ENCODE measurements around the gene GPN2.
"Not testable (repeated sequence)": the region's sequence is repeated elsewhere in the genome, so short reads cannot be mapped to it uniquely, and the experiment has no call there.

The GPN2 gene

GRCh38 chr1:26857473-26858060 is 32.5 kb downstream of the GPN2 start:
- DNase-seq: no peak

- no peak for DNase-seq
These were observed 33.2 kb downstream of the GPN2 start for GRCh38 chr1:26856604-26857469.

- no peak for DNase-seq
These were observed 33.9 kb downstream of the GPN2 start for GRCh38 chr1:26856181-26856580.

- no peak for DNase-seq
These were observed 34.4 kb downstream of the GPN2 start for GRCh38 chr1:26855636-26856035.

GRCh38 chr1:26854906-26855305 is 35.2 kb downstream of the GPN2 start:
- no peak for DNase-seq

GRCh38 chr1:26853600-26853999 is 36.5 kb downstream of the GPN2 start:
- no peak for DNase-seq

DNA sequence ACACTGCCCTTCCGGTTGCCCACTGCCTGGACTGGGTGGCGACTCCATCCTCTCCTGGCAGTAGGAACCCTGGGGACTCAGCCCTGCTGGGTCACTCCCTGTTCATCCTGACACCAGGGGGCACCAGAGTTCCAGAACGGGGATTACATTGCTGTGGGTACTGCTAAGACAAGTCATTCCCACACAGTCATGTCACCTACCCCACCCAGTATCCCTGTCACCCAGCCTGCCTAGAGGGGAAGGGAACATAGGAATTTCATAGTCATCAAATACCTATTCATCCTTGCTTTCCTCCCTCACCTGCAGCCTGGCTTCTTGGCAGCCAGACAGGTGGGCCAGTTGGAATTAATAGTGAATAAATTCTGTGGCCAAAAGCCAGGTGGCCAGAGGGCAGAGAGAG is 36.9 kb downstream of the GPN2 start:
- DNase-seq: peak; percentile 74

DNA sequence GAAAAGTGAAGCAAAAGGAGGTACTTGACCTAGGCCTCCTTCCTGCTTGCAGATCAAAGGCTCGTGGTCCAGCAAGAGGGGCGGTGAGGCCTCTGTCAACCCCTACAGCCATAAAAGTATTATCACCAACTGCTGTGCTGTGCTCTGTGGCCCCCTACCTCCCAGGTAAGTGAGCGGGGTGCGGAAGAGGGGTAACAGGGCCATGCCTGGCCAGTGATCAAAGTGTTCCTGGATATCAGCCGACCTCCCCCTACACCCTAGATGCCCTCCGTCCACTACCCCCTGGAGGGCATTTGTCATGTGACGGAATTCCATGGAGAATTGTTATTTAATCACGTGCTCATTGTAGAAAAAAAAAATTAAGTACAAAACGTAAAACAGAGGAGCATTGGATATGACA is 37.4 kb downstream of the GPN2 start:
- DNase-seq: no peak

DNA sequence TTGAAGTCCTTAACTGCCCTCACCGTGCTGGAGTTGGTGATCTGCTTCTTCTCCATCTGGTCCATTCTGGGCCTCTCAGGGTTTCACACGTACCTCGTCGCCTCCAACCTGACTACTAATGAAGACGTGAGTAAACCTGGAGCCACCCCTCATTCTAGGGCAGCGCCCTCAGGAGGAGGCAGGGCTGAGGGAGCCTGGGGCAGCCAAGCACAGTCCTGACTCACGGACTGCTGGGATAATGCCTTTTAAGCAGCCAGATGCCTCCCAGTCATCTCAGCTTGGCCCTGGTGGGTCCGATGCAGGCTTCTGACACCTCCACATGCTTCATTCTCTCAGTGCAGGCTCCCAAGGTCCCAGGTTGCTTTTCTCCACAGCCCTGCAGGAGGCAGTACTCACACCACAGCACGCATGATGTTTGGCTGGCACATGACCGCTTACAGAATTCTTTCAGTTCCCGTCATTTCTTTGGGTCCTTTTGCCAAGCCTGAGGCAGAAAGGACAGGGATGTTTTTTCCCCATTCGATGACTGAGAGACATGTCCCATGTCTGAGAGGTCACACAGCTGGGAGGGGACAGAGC is 38.9 kb downstream of the GPN2 start:
- no peak for DNase-seq

GRCh38 chr1:26848941-26849774 is 40.9 kb downstream of the GPN2 start:
- no peak for DNase-seq

DNA sequence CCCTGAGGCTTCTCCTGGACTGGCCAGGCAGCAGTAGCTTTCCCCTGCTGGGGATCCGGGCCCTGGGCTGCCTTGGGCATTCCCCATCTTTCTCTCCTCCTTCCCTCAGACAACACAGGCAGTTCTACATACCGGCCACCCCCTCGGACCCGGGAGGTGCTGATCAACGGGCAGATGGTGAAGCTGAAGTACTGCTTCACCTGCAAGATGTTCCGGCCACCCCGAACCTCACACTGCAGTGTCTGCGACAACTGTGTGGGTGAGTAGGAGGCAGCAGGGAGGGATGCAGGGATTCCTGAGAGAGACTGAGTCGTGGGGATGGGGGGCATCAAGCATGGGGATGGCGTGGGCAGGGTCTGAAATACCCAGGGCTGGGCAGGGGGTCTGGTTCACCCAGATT is 41.6 kb downstream of the GPN2 start:
- no peak for DNase-seq

GRCh38 chr1:26847826-26848225 is 42.3 kb downstream of the GPN2 start:
- DNase-seq: not testable (repeated sequence)

DNA sequence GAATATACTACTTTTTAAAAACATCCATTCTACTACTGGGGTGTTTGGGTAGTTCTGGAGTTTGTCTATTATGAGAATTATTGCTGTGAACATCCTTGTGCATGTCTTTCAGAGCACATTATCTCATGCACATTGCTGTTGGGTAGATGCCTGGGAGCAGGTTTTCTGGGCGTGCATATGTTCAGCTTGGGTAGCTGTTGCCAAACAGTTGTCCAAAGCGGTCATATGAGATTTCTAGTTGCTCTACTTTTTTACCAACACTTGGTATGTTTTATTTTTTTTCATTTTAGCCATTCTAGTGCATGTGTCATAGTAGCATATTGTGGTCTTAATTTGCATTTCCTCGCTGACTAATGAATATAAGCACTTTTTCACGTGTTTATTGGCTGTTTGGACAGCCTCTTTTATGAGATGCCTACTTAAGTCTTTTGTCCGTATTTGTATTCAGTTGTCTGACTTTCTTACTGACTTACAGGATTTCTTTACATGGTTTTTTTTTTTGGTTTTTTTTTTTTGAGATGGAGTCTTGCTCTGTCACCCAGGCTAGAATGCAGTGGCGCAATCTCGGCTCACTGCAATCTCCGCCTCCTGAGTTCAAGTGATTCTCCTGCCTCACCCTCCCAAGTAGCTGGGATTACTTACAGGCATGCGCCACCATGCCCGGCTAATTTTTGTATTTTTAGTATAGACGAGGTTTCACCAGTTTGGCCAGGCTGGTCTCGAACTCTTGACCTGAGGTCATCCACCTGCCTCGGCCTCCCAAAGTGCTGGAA is 45.5 kb downstream of the GPN2 start:
- DNase-seq: no peak

DNA sequence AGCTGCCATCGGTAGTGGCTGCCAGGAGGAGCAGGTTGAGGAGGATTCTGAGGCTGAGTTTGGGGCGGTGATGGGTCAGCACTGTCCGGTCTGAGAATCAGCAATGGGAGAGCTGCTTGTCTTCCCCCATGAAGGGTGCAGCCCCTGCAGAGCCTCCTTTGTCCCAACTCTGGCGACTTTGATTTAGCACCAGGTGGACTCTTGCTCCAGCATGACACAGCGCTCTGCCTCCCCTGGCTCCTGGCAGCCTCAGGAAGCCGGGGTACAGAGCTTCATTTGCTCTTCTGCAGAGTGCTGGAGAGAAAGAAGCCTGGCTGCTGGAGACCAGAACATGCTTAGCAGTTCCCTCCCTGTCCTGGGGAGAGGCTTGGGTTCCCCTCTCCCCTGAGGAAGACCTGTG is 50.3 kb downstream of the GPN2 start:
- no peak for DNase-seq

- DNase-seq: no peak
These were observed 50.8 kb downstream of the GPN2 start for GRCh38 chr1:26839339-26839722.

GRCh38 chr1:26838474-26839338 is 51.4 kb downstream of the GPN2 start:
- no peak for DNase-seq

DNA sequence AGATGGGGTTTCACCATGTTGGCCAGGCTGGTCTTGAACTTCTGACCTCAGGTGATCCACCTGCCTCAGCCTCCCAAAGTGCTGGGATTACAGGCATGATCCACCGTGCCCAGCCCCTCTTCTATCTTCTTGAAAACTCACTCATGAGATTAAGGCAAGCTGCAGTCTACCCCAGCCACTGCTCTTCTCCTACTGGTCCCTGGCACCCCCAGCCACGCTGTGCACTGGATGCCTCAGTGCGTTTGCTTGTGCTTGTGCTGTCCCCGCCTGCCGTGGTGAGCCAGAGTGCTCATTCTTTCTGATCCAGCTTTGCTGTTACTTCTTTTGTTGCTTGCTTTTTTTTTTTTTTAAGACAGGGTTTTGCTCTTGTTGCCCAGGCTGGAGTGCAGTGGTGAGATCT is 52.4 kb downstream of the GPN2 start:
- DNase-seq: not testable (repeated sequence)

DNA sequence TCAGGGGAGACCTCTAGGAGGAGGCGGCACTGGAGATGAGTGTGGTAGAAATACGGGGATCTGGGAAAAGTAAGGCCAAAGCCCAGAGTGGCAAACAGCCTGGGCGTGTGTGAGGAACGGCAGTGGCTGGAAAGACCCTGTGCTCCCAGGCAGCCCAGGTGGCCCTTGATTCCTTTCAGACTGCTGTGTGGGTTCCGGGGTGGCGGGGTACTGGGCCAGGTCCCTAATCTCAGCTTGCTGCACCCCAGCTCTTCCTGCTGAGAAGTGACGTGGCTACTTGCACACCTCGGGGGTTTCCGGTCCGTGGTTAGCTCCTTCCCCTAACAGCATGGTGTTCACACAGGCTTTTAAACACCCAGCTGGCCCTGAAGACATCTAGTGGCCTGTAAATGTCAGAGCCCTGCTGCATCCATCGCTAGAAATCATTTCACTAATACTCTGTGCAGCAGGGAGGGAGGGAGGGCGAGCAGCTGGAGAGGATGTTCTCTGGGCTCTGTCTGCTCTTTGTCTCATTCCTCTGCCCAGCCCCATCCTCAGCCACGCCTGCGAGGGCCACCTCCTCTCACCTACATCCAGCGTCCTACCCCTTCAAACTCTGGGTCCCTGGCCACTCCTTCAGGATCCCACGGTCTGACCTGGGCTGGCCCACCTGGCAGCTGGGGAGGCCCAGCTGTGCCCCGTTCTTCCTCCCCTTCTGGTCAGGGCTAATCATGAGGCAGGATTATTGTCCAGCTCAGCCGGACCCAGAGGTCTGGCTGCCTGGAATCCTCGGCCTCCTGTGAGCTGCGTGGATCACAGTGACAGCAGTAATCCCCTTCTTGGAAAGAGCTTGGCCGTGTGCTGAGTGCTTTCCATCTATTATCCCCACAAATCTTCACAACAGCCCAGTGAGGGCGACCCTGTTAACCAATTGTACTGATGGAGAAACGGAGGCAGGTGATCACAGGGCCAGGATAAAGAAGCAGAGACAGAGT is 56.4 kb downstream of the GPN2 start:
- DNase-seq: no peak

DNA sequence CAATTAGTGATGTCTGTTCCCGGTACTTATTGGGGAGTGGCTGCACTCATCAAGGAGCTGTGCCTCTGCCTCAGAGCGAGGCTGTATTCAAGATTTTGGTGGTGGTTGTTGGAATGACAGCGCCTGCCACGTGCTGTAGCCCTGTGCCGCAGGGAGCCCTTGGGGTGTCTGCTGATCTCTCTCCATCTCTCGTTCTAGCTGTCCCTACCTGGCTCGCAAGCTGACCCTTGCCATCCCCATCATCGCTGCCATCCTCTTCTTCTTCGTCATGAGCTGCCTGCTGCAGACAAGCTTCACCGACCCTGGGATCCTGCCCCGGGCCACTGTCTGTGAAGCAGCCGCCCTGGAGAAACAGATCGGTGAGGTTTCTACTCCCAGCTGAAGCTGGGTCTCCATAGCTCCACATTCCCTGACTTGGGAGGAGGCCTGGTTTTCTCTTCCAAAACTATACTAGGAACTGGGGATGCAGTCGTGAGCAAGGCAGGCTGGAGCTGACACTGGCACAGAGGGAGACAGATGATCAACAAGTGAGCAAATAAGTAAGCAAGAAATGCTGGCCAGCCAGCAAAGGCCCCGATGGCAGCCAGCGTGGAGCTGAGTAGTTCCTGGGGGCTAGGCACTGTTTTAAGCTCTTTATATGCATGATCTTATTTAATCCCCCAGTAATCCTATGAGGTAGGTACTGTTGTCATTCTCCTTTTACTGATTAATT is 57.7 kb downstream of the GPN2 start:
- no peak for DNase-seq

All from DMS153 (cell line).